Activated gamma-delta T cell (primary cell): Measurements from ENCODE around the gene HHATL.

ENCODE experiments used
- DNase-seq: peaks from one replicate; lab custom pipeline; 2025; lab: John Stamatoyannopoulos, UW

The HHATL gene

DNA sequence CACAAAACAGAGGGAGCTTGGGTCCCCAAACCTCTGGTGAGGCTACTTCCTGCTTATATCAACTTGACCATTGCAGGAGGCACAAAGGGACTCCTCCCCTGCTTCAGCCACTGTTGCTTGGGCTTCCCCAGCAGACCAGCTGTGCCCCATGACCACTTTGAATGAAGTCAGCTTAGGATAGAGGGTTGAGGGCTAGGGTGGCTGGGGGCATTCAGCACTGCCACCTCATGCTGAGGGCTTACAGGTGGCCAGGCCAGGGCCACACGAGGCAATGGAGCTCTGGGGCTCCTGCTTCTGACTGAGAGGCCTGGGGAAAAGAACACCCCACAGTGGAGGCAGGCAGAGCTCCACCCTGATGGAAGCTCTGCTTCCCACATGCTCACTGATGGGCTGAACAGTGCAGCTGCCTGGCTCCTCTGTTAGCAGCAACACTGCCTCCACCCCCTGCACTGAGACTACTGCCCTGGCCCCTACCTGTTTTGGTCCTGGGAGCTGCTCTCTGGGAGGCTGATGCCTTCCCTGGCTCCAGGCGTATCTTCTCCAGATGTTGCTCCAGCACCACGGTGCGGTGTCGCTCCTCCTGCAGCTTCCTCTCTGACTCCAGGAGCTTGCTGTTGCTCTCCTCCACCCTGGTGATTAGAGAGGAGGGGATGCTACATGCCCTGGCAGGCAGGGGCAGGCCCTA is 10.2 kb upstream of the HHATL start:
- no peak for DNase-seq

DNA sequence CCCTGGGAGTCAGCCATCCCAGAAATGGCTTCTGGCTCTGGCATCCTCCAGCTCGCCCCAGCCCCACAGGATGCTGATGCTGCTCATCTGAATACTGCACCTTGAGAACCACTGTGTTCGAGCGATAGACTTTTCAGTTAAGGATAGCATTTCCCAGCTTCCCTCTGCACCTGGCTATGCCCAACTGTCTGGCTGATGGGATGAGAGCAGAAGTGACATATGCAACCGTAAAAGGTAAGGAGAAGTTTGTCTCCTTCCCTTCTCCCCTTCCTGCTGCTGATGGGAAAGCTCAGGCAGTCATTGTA is 9.7 kb upstream of the HHATL start:
- DNase-seq = no peak

DNA sequence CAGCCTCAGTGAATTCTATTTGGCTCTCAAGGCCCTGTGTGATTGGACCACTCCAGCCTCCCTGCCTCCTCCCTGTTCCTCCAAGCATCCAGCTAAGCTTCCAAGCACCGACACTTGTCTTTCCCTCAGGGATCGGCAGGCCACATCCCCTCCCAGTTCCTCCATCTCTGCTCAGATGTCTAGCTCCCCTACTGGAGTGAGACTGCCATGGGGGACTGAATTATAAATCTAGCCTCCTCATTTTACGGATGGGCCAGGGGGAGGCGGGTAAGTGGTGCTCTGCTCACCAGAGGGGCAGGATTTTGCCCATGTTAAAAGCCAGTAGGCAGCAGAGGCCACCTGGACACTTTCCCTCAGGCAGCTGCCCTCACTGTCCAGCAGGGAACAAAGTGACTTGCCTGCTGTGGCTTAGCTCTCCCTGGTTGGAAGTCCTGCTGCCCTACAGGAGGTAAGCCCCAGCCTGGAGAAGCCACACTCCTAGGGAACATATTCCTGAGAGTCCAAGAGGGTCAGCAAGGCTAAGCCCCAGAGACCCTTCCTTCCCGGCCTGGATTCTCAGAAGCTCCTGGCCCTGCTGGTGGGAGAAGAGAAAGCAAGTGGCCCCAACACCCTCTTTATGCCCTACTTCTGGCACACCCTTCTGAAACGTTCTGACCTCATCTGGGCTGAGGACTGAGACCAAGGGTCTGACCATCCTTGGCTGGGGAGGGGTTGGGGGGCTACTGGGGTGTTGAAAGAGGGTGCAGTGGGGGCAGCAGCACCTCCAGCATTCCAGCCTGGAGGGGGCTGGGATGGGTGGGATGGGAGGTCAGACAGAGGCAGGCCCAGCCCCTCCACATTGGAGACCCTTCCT is 9.1 kb upstream of the HHATL start:
- no peak for DNase-seq

GRCh38 chr3:42710323-42711021 is 7.9 kb upstream of the HHATL start:
- DNase-seq = no peak

DNA sequence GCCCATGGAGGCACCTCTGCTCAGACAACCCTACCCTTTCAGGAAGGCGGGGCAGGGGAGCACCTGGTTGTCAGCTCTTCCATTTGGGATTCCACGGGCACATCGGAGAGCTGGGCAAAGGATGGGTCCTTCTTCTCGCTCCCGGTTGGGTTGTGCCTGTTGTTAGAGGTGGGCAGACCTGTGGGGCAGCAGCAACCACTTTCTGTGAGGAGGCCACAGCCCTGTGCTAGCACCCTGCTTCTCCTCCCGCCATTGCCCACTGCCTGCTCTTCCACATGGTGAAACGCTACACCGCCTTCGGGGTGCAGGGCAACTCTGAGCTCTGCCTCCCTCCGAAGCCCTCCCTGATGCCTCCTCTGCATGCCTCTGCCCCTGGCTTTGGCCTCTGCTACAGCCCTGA is 7.0 kb upstream of the HHATL start:
- no peak for DNase-seq

GRCh38 chr3:42708611-42709151 is 6.1 kb upstream of the HHATL start:
- no peak for DNase-seq

DNA sequence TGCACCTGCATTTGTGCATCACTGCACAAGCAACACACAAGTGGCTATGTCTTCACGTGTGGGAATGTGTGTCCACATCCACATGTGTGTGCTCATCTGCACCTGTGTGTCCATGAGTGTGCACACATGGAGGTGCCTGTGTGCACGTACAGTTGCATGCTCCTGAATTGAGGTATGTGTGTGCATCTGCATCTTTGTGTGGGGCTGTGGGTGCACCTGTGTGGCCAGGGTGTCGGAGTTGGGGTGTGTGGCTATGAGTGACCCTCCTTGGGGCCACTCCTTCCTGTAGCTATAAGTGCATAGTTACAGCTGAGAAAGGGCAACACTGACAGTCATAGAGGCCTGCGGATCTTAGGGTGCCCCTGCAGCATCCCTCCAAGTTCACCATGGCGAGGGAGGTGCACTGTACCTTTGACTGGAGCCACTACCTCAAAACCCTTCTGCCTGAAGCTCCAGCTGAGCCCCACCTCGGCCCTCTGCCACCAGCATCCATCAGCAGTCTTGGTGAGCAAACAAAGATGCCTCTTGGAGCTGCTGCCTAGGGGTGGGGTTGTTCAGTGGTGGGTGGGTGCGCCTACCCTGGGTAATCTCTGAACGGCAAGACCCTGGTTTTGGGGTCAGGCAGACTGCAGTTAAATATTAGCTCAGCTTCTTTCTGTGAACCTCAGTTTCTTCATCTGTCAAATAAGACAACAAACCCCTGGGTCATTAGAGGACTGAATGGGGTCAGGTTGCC is 5.2 kb upstream of the HHATL start:
- DNase-seq = no peak

GRCh38 chr3:42706721-42707619 is 4.4 kb upstream of the HHATL start:
- DNase-seq = no peak

DNA sequence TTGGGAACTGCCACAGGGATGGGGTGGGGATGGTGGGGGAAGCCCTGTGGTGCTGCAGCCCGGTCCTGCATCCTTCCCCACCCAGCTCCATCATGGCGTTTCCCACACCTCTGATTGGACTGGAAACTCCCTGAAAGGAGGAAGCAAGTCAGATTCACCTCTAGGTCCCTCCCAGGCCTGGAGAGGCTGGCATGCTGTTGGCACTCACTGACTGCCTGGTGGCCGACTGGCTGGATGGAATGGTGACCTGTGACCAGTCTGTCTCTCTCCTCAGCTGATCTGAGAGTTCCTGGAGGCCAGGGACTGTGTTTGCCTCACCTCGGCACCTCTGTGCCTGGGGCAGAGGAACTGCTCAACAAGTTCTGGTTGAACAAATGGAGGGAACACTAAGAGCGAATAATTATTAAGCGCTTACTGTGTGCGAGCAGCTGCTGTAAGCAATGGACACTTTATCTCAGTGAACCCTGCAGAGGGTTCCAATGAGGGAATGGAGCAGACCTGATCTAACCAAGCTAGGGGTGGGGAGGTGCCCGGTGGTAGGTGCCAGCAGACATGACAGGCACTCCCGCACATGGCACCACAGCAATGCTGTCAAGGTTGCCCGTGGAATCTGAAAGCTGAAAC is 3.5 kb upstream of the HHATL start:
- no peak for DNase-seq

GRCh38 chr3:42705058-42705767 is 2.6 kb upstream of the HHATL start:
- no peak for DNase-seq

- no peak for DNase-seq
Observed at GRCh38 chr3:42704136-42704841, 1.7 kb upstream of the HHATL start.

- DNase-seq = no peak
Observed at GRCh38 chr3:42703695-42704025, 1.1 kb upstream of the HHATL start.

DNA sequence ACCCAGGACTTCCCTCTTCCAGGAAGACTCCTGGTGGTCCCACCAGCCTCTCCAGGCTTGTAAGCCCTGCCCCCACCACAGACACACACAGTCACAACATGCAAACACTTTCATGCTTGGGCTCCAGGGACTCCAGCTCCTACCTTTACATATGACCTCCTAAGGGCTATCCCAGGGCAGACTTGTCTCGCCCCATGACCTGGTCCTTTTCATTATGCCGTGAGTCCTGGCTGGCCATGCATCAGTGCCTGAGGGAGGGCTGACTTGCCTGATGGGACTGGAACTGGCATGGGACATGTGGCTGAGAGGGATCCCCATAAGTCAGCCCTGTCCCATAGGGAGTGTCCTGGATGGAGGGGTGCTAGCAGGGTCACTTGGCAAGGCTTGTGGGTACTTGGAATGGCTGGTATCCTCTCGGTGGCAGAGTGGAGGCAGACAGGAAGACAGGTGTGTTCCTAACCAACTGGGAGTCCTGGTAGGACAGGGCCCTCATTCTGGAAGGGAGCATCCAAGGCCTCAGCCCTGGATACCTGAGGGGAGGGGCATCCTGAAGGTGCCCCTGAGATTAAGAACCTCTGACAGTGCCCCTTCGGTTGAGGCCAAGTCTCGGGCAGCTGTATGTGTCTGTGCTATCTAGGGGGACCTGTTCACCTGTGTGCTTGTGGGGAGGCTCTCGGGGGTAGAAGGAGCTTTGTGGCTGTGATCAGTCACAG is 540 bp upstream of the HHATL start:
- DNase-seq = no peak

DNA sequence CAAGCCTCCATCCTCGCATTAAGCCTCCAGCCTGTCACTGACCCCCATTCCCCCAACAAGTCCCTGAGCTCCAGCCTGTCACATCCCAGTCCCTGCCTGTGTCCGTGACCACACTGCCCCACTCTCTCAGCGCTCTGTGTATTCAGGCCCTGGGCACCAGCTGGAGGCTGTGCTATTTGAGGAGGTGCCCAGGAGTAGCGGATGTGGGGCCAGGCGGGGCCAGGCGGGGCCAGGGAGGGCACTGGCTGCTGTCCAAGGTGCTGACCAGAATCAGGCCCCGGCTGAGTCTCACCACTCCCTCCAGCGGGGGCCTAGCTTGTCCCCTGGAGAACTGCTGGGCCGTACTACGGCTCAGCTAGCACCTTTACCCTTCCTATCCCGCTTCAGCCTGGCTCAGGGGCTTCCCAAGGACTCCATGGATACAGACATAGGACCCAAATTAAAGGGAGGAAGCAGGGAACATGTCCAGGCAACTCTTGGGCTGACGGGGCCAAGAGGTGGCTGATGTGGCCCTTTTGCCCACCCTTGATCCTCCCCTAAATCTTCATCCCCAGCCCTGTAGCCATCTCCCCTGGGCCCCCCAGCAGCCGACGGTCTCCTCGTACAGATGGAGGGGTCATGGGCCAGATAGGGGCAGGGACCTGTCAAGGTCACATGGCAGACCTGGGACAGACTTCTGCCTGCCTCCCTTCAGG is 1.1 kb downstream of the HHATL start:
- DNase-seq = no peak

DNA sequence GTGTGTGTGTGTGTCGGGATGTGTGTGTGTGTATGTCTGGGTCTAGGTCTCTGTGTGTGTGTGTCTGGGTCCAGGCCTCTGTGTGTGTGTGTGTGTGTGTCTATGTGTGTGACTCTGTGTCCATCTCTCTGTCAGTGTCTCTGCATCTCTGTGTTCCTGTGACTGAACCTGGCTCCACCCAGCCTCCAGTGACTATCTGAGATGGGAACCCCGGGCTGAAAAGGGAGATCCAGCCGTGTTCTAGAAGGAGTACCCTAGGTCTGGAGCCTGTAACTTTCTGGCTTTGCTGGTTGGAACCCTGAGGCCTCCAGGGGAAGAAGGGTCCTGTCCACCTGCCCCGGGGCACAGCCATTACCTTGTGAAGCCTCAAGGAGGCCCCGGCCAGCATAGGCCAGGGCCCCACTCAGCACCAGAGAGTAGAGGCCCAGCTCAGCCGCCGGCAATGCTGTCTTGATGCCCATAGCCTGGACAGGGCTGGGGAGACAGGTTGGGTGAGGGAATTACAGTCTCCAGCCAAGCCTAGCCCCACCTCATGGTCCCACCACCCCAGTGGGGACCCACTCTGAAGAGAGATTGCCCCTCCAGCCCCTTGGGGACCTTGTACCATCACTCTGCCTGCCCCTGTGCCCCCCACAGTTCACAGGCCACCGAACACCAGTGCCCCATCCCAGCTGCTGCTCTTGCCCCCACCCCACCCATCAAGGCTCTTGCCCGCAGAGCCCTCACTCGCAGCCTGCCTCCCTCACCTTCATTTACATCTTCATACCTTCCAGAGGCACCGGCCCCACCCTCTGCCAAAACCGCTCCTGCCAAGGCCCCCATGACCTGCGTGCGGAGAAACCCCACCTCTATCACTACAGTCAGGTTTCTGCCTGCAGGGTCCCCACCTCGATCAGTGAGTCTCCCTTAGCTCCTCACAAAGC is 2.0 kb downstream of the HHATL start:
- no peak for DNase-seq

- DNase-seq = no peak
Observed at GRCh38 chr3:42699511-42699971, 3.1 kb downstream of the HHATL start.

GRCh38 chr3:42698911-42699230 is 3.7 kb downstream of the HHATL start:
- no peak for DNase-seq
